Measurements from ENCODE around the gene TST. TPM values are rescaled to one million over a fixed set of nuclear protein-coding genes. Genes with fewer than 3 reads are reported as not detected.
A peak's percentile ranks its signal among the peaks of the same experiment; 100 is the strongest.

Gene TST
- total RNA-seq, 2 donors from 2014 or later = 3.5 to 6.7 TPM

DNA sequence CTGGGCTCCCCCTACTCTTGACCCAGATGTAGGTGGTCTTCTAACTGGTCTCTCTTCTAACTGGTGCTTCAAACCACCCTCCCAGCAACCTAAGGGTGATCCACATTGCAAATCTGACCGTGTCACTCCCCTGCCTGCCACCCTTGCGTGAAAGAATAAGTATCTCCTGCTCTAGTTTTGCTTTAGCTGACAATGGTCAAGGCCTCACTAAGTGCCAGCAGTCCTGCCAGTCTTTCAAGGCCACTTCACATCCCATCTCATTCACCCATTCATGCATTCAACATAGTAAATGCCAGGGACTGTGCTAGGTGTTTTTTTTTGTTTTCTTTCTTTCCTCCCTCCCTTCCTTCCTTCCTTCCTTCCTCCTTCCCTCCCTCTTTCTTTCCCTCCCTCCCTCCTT, 30.0 kb upstream of the TST start:
- no peaks in the 10 kb centered on the region for H3K36me3 Mint-ChIP-seq (ENCODE audit: insufficient read depth in 2 of 2)

DNA sequence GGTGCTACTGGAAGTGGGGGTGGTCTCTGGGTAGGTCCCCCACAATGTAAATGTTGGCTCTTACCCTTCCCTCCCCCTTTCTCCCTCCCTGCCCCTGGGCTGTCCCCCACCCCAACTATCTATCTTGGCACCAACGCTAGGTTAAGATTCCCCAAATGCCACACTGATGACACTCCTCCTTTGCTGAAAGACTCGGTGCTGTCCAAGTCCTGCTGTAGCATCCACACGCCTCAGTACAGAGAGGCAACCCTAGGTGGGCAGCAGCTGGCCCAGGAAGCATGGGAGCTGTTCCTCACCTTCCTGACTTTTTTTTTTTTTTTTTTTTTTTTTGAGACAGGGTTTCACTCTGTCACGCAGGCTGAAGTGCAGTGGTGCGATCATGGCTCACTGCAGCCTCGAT, 28.9 kb upstream of the TST start:
- H3K27ac Mint-ChIP-seq = no peak overlapping the region
- DNase-seq = no peak
- H3K36me3 Mint-ChIP-seq (ENCODE audit: insufficient read depth in 2 of 2) = no peaks in the 10 kb centered on the region
- no peak for ATAC-seq (replicated peaks in 1 of 2)
- no peaks in the 10 kb centered on the region for H3K27me3 Mint-ChIP-seq (ENCODE audit: low read depth)
- H3K4me1 Mint-ChIP-seq (ENCODE audit: low read depth) = peaks cover 29% of the 10 kb centered on the region
- no peak overlapping the region for H3K4me3 Mint-ChIP-seq
- no peaks in the 10 kb centered on the region for H3K9me3 Mint-ChIP-seq

More for the DNA sequence above, 30.0 kb upstream of the TST start:
- peaks cover 28% of the 10 kb centered on the region for H3K4me1 Mint-ChIP-seq (ENCODE audit: low read depth)
- ATAC-seq (replicated peaks in 1 of 2) (no peak), DNase-seq (no peak)
- H3K27me3 Mint-ChIP-seq (ENCODE audit: low read depth) = no peaks in the 10 kb centered on the region
- no peaks in the 10 kb centered on the region for H3K9me3 Mint-ChIP-seq
- no peak overlapping the region for H3K27ac Mint-ChIP-seq
- H3K4me3 Mint-ChIP-seq = no peak overlapping the region

DNA sequence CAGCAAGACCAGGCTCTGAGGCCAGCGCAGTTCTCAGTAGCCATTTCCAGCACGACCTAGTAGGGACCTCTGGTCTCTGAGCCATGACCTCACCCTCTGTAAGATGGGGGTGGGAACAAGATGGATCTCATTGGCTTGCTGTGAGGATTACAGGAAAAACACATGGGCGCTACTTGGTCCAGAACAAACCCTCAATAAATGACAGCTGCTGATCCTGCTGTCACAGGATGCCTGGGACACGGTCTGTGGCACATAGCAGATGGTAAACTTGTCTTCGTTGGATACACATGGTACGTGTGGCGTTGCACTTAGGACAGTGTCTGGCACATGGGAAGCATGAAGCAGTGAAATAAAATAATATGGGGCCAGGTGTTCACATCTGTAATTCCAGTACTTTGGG, 27.8 kb upstream of the TST start:
- H3K27ac Mint-ChIP-seq = no peak overlapping the region
- H3K4me1 Mint-ChIP-seq (ENCODE audit: low read depth) = peaks cover 18% of the 10 kb centered on the region
- no peak for DNase-seq
- no peak overlapping the region for H3K4me3 Mint-ChIP-seq
- H3K9me3 Mint-ChIP-seq = no peaks in the 10 kb centered on the region
- no peaks in the 10 kb centered on the region for H3K36me3 Mint-ChIP-seq (ENCODE audit: insufficient read depth in 2 of 2)
- H3K27me3 Mint-ChIP-seq (ENCODE audit: low read depth) = no peaks in the 10 kb centered on the region
- ATAC-seq (replicated peaks in 1 of 2) = no peak

DNA sequence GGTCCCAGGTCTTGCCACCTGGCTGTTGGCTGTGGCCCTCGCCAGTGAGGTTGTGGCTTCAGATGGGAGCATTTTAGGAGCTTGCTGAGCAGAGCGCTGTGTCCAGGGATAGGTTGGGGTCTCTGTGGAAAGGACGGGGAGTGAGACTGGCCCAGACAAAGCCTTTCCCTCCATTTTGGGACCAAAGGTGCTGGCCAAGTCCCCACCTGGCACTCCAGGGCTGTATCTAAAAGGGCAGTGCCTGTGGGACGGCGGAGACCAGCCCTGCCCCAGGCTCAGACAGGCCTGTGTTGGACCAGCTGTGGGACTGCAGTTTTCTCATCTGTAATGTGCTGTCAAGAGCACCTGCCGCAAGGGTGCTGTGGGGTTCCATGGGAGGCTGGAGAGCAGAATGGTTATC, 27.3 kb upstream of the TST start:
- DNase-seq (no peak), ATAC-seq (replicated peaks in 1 of 2) (no peak)
- peaks cover 20% of the 10 kb centered on the region for H3K4me1 Mint-ChIP-seq (ENCODE audit: low read depth)
- H3K27ac Mint-ChIP-seq = no peak overlapping the region
- H3K4me3 Mint-ChIP-seq = no peak overlapping the region
- no peaks in the 10 kb centered on the region for H3K36me3 Mint-ChIP-seq (ENCODE audit: insufficient read depth in 2 of 2)
- H3K9me3 Mint-ChIP-seq = no peaks in the 10 kb centered on the region
- H3K27me3 Mint-ChIP-seq (ENCODE audit: low read depth) = no peaks in the 10 kb centered on the region

DNA sequence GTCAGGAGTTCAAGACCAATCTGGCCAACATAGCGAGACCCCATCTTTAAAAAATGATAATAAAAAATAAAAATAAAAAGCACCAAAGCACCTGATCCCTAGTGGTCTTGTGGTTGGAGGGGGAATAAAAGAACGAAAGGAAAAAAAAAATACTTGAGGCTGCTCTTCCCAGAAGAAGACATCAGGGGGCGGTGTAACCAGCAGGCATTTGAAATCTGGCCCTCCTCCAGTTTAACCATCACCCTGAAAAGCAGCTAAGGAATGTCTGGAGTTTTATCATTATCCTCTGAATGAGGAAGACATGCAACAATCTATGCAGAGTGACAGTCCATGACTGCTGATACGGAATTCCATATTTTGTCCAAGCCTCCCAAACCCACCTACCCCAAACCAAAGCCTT, 26.7 kb upstream of the TST start:
- no peaks in the 10 kb centered on the region for H3K36me3 Mint-ChIP-seq (ENCODE audit: insufficient read depth in 2 of 2)
- no peak for ATAC-seq (replicated peaks in 1 of 2)
- no peaks in the 10 kb centered on the region for H3K27me3 Mint-ChIP-seq (ENCODE audit: low read depth)
- peaks cover 26% of the 10 kb centered on the region for H3K4me1 Mint-ChIP-seq (ENCODE audit: low read depth)
- H3K27ac Mint-ChIP-seq = no peak overlapping the region
- H3K9me3 Mint-ChIP-seq = no peaks in the 10 kb centered on the region
- H3K4me3 Mint-ChIP-seq = no peak overlapping the region
- DNase-seq = no peak

DNA sequence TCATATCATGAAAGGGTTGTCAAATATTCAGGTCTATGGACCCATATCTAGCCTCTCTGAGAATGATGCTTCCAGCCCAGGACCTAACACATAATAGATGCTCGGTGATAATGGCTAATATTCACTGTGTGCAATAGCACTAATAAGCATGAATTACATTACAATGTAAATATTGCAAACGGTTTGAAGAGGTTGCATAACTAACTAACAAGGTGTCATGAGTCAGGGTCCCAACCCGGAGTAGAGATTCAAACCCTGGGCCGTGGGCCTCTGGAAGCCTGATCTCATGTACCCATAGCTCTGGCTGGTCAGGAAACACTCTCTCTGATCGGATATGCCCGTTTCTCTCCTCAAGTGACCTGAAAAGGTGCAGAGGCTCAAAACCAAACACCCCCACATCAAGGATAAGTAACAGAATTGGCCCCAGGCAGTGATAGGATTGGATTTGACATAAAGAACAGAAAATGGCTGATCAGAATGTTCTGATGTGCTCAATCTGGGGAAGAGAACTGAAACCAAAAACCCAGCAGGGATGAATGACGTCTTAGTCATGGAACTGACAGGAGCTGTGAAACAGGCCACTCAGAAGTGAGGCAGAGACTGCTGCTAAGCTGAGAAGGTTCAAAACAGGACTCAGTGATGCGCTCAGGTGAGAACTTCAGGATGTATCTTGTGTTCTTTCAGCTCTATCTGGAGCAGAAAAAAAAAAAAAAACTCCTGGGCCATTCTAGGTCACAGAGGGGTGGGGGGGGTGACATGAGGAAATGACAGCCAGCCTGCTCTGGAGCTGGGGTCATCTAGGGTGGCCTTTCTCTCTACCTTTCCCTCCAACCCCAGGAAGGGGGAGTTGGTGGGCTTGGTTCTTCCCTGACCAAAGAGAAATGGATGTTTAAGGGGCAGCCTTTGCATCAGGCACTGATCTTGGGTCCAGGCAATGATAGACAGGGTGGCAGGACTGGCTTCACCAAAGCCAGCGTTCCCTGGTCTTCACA, 25.7 kb upstream of the TST start:
- Mint-ChIP-seq H3K27me3 (ENCODE audit: low read depth) (no peaks in the 10 kb centered on the region), H3K27ac (no peak overlapping the region), H3K36me3 (ENCODE audit: insufficient read depth in 2 of 2) (no peaks in the 10 kb centered on the region), H3K4me1 (ENCODE audit: low read depth) (peaks cover 30% of the 10 kb centered on the region), H3K9me3 (no peaks in the 10 kb centered on the region), H3K4me3 (peak overlapping the region in 1 of 2 donors; percentile 15)
- ATAC-seq (replicated peaks in 1 of 2) = peak; percentile 77 to 79
- peak in 1 of 2 donors; percentile 35 for DNase-seq

DNA sequence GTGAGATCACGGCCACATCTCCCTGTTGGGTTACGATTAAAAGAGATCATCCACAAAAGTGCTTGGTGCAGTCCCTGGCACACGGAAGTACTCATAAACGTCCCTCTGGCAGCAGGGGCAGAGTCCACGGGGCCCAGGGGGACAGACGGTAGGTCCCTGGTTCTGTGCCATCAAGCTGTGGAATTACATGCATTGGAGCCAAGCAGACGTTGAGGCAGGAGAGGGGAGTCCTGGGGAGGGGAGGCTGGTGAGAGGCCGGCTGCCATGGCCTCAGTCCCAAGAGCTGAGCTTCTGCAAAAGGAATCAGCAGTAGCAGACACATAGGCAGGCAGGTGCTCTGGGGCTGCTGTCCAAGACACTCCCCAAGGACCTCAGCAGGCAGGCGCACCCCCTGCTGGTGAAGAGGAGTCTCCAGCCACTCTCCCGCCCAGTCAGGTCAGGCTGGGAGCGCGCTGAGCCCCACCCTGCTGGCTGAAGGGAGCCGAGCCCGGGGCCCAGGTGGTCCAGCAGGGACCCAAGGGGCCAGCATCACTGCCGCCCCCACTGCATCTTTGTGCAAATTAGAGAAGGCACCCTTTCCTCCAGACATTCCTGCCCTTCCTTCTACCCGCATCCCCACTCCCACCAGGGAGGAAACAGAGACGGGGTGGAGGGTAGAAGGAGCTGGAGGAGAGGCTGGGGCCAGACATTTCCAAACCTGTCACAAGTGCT, 24.7 kb upstream of the TST start:
- H3K27me3 Mint-ChIP-seq (ENCODE audit: low read depth) = no peaks in the 10 kb centered on the region
- ATAC-seq (replicated peaks in 1 of 2) (peak; percentile 82 to 84), DNase-seq (peak; percentile 62 to 70)
- no peaks in the 10 kb centered on the region for H3K36me3 Mint-ChIP-seq (ENCODE audit: insufficient read depth in 2 of 2)
- peaks cover 30% of the 10 kb centered on the region for H3K4me1 Mint-ChIP-seq (ENCODE audit: low read depth)
- no peak overlapping the region for H3K27ac Mint-ChIP-seq
- no peaks in the 10 kb centered on the region for H3K9me3 Mint-ChIP-seq
- no peak overlapping the region for H3K4me3 Mint-ChIP-seq

DNA sequence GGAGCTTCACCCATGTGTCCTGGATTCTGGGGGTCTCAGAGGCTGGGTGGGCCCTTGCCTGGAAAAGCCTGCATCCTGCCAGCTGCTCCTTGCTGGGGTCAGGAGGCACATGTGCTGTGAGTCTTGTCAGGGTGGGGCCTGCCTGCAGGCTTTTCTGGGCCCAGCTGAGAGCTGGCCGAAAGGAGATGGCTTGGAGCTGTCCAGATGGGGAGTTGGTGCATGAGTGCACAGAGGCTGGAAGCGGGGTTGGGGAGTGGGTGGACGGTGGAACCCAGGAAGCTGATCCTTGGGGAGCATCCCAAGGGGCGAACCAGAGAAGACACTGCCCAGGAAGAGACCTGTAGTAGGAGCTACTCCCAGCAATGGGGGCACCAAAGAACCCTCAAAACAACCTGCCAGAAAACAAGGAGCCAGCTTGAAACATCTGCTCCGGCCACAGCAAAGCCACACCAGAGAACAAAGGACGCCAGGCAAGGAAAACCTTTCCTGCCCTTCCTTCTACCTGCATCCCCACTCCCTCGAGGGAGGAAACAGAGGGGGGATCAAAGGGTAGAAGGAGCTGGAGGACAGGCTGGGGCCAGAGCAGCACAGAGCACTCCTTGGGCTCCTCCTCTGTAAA, 24.1 kb upstream of the TST start:
- Mint-ChIP-seq H3K4me1 (ENCODE audit: low read depth) (peaks cover 30% of the 10 kb centered on the region), H3K27ac (no peak overlapping the region), H3K27me3 (ENCODE audit: low read depth) (no peaks in the 10 kb centered on the region), H3K4me3 (no peak overlapping the region), H3K9me3 (no peaks in the 10 kb centered on the region), H3K36me3 (ENCODE audit: insufficient read depth in 2 of 2) (no peaks in the 10 kb centered on the region)
- ATAC-seq (replicated peaks in 1 of 2) (no peak), DNase-seq (no peak)

DNA sequence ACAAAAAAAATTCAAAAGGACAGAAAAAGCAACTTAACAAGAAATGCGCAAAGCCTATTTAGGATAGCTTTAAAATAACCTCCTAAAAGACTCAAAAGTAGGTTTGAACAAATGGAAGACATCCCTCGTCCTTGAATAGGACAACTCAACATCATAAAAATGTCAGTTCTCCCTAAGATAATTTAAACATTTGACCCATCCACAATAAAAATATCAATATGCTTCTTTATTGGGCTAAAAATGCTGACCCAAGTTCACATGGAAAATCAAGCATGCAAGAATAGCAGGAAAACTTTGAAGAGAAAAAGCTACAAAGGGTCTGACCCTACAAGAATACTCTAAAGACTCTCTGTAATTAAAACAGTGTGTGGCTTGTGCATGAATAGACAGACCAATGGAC, 20.2 kb upstream of the TST start:
- peaks cover 18% of the 10 kb centered on the region for H3K4me1 Mint-ChIP-seq (ENCODE audit: low read depth)
- no peak for ATAC-seq (replicated peaks in 1 of 2)
- H3K4me3 Mint-ChIP-seq = no peak overlapping the region
- no peak overlapping the region for H3K27ac Mint-ChIP-seq
- H3K27me3 Mint-ChIP-seq (ENCODE audit: low read depth) = peaks cover 15% of the 10 kb centered on the region
- DNase-seq = no peak
- H3K36me3 Mint-ChIP-seq (ENCODE audit: insufficient read depth in 2 of 2) = no peaks in the 10 kb centered on the region
- no peaks in the 10 kb centered on the region for H3K9me3 Mint-ChIP-seq

DNA sequence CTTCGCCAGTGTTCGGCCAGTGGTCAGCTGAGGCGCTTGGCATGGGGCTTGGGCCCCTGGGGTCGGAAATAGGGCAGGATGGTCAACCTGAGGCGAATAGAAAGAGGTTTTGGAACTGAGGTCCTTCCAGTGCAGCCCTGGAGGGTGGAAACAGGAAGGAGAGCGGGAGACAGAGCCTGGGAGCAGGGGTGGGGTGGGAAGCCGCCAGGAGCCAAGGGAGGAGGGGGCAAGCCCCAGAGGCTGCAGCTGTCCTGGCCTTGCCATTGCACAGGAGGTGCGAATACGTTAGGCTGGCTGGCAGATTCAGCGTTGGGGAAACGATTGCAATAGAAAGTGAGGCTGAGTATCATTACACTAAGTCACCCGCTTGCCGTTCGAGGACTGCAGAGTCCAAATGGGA, 18.4 kb upstream of the TST start:
- Mint-ChIP-seq H3K36me3 (ENCODE audit: insufficient read depth in 2 of 2) (no peaks in the 10 kb centered on the region), H3K27me3 (ENCODE audit: low read depth) (peaks cover 15% of the 10 kb centered on the region), H3K4me1 (ENCODE audit: low read depth) (peaks cover 12% of the 10 kb centered on the region), H3K9me3 (no peaks in the 10 kb centered on the region), H3K4me3 (no peak overlapping the region), H3K27ac (no peak overlapping the region)
- no peak for DNase-seq
- no peak for ATAC-seq (replicated peaks in 1 of 2)

DNA sequence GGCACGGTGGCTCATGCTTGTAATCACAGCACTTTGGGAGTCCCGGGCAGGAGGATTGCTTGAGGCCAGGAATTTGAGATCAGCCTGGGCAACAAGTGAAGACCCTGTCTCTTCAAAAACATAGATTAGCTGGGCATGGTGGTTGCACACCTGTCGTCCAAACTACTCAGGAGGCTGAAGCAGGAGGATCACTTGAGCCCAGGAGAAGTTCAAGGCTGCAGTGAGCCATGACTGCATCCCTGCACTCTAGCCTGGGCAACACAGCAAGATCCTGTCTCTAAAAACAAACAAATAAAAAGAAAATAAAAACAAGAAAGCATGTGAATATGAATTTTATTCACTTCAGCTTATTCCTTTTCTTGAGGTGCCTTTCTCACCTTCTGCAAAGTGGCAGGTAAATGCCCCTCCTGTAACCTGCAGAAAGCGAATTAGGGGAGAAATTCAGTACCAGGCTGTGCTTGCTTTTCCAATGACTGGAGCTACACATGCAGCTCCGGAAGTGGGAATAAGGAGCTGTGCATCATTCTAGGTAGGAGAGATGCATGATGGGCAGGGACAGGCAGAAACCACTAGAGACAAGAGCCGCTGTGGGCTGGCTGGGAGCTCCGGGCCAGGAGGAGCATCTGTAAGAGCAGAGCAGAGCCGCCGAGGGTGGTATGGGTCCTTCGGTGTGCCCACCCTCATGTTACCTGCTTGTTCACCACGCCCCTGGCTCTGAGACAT, 17.6 kb upstream of the TST start:
- H3K36me3 Mint-ChIP-seq (ENCODE audit: insufficient read depth in 2 of 2) = no peaks in the 10 kb centered on the region
- H3K4me3 Mint-ChIP-seq = no peak overlapping the region
- H3K27me3 Mint-ChIP-seq (ENCODE audit: low read depth) = peaks cover 15% of the 10 kb centered on the region
- H3K9me3 Mint-ChIP-seq = no peaks in the 10 kb centered on the region
- no peak for DNase-seq
- peaks cover 12% of the 10 kb centered on the region for H3K4me1 Mint-ChIP-seq (ENCODE audit: low read depth)
- no peak for ATAC-seq (replicated peaks in 1 of 2)
- H3K27ac Mint-ChIP-seq = no peak overlapping the region

DNA sequence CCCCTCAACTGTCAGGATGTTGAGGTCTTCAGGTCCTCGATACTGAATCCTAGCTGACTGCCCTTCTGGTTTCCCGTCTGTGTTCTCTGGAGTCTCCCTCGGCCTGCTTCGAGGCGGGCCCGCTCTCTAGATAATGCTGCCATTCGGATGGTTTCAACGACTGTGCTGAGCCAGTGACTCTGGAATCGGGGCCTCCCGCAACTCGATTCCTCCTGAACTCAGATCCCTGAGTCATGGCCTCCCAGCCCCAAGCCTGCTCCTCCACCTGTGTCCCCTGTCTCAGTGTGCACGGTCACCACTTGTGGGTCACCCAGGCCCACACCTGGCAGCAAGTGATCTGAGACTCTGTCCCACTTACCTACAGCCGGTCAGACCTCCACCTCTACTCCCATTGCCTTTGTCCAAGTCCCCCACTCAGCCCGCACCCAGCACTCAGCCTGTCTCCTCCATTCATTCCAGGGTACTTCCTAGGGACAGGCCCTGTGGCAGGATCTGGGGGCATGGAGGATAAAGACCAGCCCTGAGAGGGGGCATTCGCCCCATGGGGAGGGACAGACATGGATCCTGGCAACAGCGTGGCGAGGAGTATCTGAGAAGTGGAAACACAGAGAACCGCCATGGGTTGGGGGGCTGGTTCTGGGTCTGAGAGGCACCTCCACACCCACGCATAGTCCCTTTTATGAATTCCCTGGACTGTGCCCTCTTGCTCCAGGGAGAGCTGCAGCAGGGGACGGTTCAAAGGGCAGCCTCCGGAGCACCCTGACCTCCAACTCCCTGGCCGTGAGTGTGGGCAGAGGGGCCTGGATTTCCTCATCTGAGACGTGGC, 14.6 kb upstream of the TST start:
- H3K27ac Mint-ChIP-seq = no peak overlapping the region
- DNase-seq (no peak), ATAC-seq (replicated peaks in 1 of 2) (no peak)
- no peaks in the 10 kb centered on the region for H3K4me1 Mint-ChIP-seq (ENCODE audit: low read depth)
- H3K4me3 Mint-ChIP-seq = no peak overlapping the region
- H3K36me3 Mint-ChIP-seq (ENCODE audit: insufficient read depth in 2 of 2) = no peaks in the 10 kb centered on the region
- peaks cover 15% of the 10 kb centered on the region for H3K27me3 Mint-ChIP-seq (ENCODE audit: low read depth)
- no peaks in the 10 kb centered on the region for H3K9me3 Mint-ChIP-seq
